ENCODE measurements around the gene FAM167B.

The FAM167B gene

DNA sequence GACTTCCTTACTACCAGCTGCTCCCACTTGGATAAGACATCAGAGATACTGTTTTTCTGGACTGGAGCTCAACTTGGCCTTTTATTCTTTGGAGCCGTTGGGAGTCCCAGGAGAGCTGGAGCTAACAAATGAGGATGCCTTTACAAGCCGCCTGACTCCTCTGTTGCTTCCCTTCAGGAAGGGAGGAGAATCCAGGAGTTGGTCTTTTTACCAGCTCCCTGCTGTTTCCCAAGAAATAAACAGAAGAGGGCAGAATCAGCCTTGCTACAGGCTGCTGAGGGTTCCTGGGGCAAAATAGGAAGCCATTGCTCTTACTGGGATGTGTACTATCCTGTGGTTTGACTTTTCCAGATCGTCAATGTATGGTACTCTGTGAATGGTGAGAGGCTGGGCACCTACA lies 23.3 kb upstream of the FAM167B start:
- DNase-seq: no peak

DNA sequence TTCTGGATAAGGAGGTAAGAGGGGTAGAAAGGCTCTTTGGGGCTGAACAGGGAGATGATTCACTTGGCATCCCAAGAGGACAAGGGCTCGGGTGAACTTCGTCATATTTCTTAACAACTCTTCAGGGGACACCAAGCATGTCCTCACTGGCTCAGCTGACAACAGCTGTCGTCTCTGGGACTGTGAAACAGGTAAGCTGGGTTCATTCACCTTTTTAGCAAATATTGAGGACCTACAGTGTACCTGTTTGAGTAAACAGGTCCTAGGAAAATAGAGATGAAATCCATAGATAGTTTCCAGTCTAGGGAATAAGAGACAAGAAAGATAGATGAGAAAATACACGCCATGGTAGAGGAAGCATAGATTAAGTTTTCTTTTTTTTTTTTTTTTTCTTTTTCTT lies 22.7 kb upstream of the FAM167B start:
- no peak for DNase-seq

DNA sequence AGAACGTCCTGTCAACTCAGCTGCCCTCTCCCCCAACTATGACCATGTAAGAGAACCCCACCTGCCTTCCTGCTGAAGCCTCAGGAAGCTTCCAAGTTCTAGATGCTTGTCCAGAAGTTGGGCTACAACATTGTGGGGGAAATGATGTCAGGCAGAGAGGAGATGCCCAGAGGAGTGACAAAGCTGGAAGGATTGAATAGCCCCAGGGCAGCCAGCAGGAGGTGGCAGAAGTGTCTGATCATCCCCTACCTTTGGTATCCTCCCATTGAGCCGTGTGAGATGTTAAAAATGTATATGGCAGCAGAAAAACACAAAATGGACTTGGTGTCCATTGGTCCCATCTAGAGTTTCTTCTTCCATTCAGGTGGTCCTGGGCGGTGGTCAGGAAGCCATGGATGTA lies 18.3 kb upstream of the FAM167B start:
- no peak for DNase-seq

DNA sequence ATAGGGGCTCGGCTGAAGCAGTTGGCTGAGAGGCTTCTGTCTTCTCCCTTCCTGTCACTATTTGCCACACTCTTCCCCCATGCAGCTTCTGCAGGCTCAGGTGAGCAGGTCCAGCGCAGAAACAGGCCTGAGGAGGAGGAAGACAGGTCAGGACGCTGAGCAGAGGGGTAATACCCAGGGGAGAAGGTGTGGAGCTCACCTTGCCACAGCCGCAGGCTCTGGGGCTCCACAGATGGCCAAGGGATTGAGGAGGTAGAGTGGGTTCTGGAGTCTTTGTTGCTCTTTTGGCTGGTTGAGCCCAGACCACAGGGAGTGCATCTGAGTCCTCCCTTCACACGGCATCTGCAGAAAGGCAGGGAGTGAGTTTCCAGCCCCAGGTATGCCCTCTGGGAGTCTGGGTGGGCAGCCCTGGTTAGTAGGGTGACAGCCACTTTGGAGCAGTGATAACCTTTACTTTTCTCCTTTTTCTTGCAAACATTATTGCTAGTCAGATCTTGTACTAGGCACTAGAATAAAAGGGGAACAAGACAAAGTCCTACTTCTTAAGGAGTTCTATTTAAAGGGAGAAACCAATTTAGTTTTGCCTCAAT lies 15.1 kb upstream of the FAM167B start:
- no peak for DNase-seq

DNA sequence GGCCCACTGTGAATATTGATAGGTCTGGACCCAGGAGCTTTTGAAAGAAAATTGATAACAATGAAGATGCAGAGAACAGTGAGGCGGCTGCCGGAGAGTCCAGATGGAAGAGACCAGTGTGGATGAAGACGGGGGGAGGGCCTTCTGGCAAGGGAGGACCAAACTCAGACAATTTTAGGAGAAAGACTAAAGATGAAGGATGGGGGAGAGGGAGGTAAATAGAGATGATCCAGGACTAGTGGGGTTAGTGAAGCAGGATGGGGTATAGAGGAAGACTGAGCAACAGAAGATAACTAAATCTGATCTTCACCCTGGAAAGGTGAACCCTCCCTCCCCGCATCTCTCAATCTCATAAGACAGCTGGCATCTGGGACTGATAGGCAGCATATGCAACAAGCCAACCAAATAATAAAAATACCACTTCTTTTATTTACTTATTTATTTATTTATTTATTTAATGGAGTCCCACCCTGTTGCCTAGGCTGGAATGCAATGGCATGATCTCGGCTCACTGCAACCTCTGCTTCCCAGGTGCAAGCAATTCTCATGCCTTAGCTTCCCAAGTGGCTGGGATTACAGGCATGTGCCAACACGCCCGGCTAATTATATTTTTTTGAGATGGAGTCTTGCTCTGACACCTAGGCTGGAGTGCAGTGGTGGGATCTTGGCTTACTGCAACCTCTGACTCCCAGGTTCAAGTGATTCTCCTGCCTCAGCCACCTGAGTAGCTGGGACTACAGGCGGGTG lies 14.3 kb upstream of the FAM167B start:
- DNase-seq: no peak

DNA sequence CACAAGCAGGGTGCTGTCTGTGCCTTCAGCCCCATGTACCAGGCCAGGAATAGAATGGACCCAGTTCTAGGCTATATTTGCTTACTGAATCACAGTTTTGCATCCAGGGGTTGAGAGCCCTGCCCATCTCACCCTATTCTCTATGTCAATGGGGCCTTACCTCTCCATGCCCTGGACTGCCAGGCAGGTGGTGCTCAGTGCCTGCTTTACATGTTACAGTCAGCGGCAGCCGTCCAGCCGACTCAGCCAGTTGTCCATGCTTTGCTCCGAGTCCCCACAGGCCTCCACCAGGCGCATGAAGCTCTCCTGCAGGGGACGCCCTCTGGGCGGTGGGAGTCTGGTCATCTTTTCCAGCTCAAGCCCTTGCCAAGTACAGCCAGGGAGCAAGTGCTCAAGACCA lies 12.2 kb upstream of the FAM167B start:
- no peak for DNase-seq

DNA sequence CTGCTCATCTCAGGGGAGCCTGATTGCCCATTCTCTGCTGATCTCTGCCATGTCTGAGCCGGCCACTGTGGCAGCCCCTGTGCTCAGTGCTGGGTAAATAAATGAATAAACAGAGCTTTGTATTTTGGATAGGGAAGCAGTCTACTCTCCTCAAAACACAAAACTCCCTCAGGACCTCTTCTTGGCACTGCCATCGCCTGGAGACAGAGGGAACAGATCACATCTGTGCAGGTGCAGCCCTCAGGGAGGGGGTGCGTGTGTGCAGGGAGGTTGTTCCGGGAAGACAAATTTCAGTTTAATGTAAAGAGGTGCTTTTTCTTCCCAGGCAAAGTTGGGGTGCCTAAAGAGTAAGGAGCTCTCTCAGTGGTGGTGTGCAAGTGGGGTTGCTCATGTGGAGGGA lies 7.7 kb upstream of the FAM167B start:
- no peak for DNase-seq

DNA sequence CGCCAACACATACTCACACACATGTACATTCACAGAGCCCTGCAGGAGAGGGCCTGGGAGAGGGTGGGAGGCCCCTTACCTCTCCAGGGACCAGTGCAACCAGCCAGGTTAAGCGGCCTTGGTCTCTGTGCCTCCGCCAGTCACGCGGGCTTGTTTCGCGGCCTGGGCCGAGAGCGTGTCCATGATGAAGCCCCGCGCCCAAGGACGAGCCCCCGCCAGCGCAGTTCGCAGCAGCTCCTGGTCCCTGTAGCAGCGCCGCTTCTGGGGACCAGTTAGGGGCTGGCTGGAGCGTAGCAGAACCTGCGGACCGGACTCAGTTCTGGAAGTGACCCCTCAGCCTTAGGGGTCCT lies 7.3 kb upstream of the FAM167B start:
- DNase-seq: no peak

DNA sequence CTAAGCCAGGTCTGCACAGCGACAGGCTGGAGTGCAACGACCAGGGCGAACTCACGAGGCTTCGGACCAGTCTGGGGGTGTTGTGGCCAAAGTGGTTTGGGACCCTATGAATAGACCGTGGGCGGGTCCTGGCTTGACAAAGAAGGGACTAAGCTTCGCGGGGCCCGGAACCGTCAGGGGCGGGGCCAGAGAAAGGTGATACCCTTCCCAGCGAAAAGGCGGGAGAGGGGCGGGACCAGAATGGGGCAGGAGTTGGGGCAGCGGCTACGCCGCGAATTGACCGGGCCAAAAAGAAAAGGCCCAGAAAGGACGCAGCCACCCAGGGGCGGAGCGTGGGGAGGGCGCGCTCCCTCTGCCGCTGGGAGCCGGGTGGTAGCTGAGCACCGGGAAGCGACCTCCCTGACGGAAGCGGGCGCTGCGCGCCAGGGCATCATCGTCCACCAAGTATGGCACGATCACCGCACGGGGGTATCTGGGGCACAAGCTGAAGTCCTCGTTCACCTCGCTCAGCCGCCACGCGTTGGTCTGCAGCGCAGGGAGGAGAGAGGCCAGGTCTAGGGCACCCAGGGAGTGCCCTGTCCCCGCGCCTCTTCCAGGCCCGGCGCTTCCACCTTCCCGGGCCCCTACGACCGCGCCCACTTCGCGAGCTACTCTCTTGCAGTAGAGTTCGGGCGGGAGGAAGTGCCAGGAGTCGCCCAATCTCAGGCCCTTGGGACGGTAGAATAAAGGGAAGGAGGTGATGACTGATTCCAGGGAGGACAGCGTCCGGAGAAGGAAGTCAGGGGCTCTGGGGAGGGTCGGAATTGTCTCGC lies 6.7 kb upstream of the FAM167B start:
- DNase-seq: peak; percentile 48 to 68

DNA sequence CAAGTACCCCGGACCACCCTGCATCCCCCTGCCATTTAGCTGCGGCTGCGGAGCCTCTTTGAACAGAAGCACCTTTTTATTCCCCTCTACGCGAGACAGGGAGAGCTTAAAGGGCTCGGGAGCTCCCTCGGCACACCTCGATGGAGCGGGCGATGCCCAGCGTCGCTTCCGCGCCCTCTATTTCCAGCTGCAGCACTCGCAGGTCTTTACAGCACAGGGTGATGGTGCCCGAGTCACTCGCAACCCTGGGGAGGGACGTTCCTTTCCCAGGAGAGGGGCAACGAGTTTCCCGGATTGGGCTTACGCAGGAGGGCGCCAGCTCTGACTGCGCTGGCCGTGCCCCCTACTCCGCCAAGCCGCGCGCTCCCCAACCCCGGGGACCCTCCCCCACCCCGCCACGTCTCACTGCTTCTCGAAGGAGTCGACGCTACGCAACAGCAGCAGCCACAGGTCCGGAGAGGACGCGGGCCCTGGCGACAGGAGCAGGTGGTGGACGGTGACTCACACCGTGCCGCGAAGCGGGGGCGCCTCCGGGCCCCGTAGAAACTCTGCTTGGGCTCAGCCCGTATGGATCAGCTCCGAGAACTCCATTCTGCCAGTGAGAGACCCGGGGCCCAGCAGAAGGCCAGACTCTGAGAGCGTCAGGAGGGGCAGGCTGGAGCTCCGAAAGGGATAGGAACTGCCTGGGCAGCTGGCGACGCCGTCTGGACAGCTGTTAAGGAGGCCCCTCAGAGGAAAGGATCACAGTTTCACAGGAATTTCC lies 5.8 kb upstream of the FAM167B start:
- no peak for DNase-seq

DNA sequence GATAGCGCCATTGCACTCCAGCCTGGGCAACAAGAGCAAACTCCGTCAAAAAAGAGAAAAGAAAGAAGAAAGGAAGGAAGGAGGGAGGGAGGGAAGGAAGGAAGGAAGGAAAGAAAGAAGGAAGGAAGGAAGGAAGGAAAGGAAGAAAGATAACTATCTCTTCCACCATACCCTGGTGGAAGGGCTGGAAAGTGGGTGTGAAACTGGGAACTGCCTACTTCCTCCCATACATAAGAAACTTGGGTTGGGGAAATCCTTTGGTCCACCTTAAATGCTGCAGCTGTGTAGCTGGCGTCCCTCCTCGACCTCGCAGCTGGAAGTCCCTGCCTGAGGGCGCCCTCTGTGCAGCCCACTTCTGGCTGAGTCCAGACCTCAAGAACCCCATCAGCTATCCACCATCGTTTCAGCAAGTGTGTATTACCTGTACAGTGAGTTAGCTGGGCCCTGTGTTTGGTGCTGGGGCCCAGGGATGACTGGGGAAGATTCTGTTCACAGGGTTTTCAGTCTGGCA lies 4.6 kb upstream of the FAM167B start:
- DNase-seq: peak; percentile 38 to 51

DNA sequence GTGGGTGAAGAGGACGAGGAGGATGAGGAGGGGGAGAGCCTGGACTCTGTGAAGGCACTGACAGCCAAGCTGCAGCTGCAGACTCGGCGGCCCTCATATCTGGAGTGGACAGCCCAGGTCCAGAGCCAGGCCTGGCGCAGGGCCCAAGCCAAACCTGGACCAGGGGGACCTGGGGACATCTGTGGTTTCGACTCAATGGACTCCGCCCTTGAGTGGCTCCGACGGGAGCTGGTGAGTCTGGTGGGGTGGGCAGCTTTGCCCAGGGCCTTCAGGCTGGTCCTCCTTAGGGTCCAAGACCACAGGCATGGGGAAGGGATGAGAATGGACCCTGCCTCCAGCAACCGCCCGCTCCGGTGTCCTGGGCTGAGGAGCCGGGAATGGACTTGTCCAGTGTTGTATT lies 430 bp downstream of the FAM167B start:
- no peak for DNase-seq

DNA sequence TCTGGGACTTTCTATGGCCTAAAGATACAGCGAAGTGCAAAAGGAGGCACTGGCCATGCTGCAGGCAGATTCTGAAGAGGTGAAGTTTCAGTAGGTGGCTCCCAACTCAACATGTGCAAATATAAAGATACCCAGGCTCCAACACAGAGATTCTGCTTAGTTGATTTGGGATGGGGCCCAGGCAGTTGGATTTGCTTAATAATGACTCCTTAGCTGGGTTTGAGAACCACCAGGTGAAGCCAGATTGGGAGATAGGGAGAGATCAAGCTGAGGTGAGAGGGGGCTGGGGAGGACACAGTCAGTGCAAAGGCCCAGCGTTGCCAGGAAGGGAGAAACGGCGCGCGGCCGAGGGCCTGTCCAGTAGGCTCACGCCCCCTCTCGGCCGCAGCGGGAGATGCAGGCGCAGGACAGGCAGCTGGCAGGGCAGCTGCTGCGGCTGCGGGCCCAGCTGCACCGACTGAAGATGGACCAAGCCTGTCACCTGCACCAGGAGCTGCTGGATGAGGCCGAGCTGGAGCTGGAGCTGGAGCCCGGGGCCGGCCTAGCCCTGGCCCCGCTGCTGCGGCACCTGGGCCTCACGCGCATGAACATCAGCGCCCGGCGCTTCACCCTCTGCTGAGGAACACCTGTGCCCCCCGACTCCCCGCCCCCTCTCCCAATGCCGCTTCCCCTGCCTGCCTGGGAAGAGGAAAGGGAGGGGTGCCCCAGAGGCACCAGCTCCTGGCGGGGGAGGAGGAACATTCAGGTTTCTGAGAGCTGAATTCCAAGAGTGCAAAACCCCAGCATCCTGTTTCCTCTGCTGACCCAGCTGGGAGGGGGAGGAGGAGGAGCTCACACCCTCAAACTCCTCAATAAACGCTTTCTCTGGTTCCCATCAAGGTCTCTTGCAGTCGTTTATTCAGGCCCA lies 1.2 kb downstream of the FAM167B start:
- peak; percentile 70 to 81 for DNase-seq

DNA sequence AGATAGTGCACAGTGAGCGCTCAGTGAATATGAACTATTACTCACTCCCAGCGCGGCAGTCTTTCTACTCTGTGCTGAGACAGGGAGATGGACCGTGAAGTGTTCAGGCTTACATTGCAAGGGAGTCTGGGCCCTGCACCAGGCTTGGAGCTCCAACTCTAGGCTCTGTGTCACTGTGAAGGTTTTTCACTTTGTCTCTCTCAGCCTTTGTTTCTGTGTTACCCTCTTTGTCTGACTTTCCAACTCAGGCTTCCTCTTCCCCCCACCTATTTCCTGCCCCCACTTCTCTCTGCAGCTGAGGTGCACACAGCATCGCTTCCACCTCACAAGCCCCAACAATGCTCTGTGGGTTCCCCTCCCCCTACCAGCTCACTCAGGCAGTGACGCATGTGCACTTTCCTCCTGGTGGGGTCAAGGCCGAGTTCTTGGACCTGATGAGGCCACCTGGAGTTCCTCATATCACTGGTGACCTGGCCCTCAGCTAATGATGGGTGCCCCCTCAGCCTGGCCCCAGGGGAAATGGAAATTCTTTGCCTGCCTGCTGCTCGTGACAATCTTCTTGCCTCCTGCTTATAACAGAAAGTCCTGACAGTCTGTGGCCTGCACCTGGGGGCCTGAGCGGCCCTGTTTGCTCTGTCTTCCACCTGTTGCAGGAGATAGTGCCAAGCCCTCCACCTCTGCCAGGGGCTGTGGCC lies 3.0 kb downstream of the FAM167B start:
- DNase-seq: no peak

DNA sequence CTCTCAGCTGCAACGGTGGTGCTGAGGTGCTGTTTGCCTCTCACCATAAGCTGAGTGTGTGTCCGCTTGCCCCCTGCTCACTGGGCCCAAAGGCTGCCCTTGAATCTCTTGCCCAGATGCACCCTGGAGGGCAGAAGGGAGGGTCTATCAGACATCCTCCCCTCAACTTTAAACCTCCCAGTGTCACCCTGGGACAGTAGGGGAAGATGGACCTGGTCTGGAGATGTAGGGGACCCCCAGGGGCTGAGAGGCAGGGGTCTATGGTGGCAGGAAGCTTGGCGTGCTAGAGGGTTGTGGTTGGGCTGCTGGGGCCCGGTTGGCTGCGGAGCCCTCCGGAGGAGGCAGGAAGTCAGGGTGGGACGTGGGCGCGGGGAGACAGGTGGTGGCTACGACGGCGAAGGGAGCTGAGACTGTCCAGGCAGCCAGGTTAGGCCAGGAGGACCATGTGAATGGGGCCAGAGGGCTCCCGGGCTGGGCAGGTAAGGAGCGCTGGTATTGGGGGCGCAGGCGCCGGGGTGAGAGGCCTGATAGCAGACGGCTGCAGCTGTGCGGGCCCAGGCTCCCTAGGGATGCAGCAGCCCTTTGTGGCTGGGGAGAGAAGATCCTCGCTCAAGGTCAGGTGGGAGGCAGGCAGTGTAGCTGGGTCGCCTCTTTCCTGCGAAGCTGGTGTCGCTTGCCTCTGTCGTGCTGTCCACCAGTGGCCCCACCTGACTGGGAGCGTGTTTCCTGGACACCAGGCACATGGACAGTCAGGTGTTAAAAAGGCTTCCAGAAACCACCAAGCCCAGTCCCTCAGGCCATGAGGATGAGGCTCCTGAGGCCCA lies 4.1 kb downstream of the FAM167B start, which contains the start of gene LCK:
LCK (plus strand) TSS at position 373 of the 824 bp plus-strand sequence. CDS start 23,065 bp downstream, outside the sequence.
- no peak for DNase-seq

DNA sequence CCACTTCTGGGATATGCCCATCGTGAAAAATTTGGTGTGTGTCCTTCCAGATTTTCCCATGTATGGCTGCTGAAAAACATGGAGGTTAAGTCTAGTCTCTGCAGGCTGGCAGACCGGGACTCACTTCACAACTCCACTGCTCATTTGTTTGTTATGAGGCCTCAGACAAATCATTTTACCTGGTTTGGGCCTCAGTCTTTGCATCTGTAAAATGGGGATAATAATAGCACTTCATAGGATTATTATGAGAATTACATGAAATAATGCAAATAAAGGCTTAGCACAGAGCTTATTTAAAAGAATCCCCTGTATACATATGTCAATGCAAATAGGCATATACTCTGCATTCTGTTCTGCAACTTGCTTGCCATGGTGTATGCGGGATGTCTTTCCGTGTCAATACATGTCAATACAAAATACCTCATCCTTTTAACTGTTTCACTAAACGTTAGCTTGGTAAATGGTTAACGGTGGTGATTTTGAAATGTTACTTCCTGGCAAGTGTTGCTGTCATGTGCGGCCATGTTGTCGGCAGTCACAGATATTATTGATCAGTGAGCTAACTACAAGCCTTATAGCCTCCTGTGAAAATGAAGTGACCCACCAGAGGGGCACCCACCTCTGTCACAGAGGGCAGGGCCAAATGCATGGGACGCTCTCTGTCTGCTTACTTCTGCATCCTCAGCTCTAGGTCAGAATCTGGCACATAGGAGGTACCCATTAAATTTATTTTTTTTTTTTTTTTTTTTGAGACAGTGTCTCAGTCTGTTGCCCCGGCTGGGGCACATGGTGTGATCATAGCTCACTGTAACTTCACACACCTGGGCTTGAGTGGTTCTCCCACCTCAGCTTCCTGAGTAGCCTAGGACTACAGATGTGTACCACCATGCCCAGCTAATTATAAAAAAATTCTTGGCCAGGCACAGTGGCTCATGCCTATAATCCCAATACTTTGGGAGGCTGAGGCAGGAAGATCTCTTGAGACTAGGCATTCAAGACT lies 8.3 kb downstream of the FAM167B start:
- DNase-seq: no peak

DNA sequence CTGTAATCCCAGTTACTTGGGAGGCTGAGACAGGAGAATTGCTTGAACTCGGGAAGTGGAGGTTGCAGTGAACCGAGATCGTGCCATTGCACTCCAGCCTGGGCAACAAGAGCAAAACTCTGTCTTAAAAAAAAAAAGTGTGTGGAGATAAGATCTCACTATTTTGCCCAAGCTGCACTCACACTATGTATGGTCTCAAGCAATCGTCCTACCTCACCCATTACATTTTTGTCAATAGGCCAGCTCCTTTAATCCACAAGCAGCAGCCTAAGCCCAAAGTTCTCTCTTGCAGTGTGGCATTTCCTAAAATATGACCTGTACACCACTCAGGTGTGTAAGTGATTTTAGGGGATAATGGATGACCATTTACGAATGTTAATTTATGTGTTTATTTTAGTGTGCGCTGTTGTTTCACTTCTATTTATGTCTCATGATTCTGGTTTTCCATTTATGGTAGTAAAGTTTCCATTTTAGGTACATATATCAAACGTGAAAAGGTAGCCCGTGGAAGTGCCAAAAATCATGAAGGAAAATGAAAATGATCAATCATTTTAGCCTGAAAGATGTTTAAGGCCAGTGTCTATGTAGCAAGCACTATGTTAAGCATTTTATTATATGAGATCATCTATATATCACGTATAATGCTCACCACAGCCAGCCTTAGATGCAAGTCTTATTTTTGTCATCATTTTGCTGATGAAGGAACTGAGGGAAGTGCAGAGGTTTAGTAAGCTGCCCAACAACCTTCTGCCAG lies 9.6 kb downstream of the FAM167B start:
- no peak for DNase-seq

DNA sequence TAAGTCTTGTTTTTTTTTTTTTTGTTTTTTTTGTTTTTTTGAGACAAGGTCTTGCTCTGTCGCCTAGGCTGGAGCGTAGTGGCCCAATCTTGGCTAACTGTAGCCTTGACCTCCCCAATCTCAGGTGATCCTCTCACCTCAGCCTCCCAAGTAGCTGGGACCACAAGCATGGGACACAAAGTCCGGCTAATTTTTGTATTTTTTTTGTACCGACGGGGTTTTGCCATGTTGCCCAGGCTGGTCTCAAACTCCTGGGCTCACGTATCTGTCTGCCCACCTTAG lies 10.1 kb downstream of the FAM167B start:
- no peak for DNase-seq
